HepG2 (cell line): ENCODE data around the gene GPR26. TPM values are rescaled to one million over a fixed set of nuclear protein-coding genes. Genes with fewer than 3 reads are reported as not detected.

ENCODE experiments used
- ATAC-seq: fragments of 200-7000 bp; cut with Tn5 transposase; 3 replicates; pipeline ENCODE4 v1.9.1; 2020; ENCODE audit warnings: mild to moderate bottlenecking, moderate library complexity
- BruUV-seq: library from RNA; stranded (reverse); fragments of 400-500 nt; replicated peaks from 2 replicates; lab custom pipeline; 2021; lab: Mats Ljungman, UMichigan
- CTCF ChIA-PET: fragments of 300-600 bp; formaldehyde crosslinking; extraction: SDS; loops from one replicate; lab custom pipeline; 2021; ENCODE audit warnings: low total read pairs, inconsistent platforms, low intra/inter-chr PET ratio; lab: Yijun Ruan, JAX
- POLR2A ChIA-PET: fragments of 350-600 bp; sonication (Branson Sonifier 250); formaldehyde crosslinking; loops from one replicate; lab custom pipeline; 2020; ENCODE audit warnings: antibody characterized with exemption, inconsistent platforms; lab: Yijun Ruan, JAX
- DNase-seq: peaks from one replicate; pipeline ENCODE4 v3.0.0-alpha.2; 2015; ENCODE audit warnings: low spot score
- FAIRE-seq: peaks from 3 replicates; lab custom pipeline; 2011; peaks lifted over from hg19 to GRCh38; lab: Jason Lieb, UNC
- H2AFZ ChIP-seq: one replicate; pipeline ENCODE4 v1.6.1; 2011; ENCODE audit warnings: low read length, inconsistent platforms
- H3K27ac ChIP-seq: fragments of 300-600 bp; 3 replicates; pipeline ENCODE4 v1.8.0; 2011; ENCODE audit warnings: mixed run types, mild to moderate bottlenecking, mixed read lengths, low read length, inconsistent platforms; ENCODE audit not compliant: insufficient read depth; ENCODE audit errors: extremely low read length
- H3K27me3 ChIP-seq, 2 experiments: fragments of 200-600 bp in 1 of 2; 2 replicates in 1 of 2; 3 replicates in 1 of 2; pipeline versions ENCODE4 v1.6.0 to v1.8.0; 2011; ENCODE audit warnings: low read length in 2 of 2, mild to moderate bottlenecking in 2 of 2, moderate library complexity in 2 of 2, inconsistent platforms in 1 of 2; ENCODE audit not compliant: insufficient read depth in 2 of 2, control insufficient read depth in 1 of 2
- H3K36me3 ChIP-seq, 2 experiments: fragments of 200-600 bp in 1 of 2; replicated peaks in 1 of 2; 2 replicates in 1 of 2; 3 replicates in 1 of 2; pipeline versions ENCODE4 v1.5.1 to v1.8.0; 2011; ENCODE audit warnings: low read length in 2 of 2, inconsistent platforms in 1 of 2; ENCODE audit not compliant: insufficient read depth in 2 of 2, control insufficient read depth in 1 of 2
- H3K4me1 ChIP-seq: 2 replicates; pipeline ENCODE4 v1.5.1; 2012; ENCODE audit warnings: low read length, inconsistent platforms; ENCODE audit not compliant: insufficient read depth
- H3K4me2 ChIP-seq: 2 replicates; pipeline ENCODE4 v1.6.0; 2011; ENCODE audit warnings: low read depth, low read length, inconsistent platforms
- H3K4me3 ChIP-seq, 3 experiments: fragments of 200-600 bp in 1 of 3; sonication (generic), shearing (Covaris generic) in 1 of 3; replicated peaks in 1 of 3; 2 replicates each; pipeline ENCODE4 v1.5.1; 2011 to 2016; ENCODE audit warnings: low read length in 3 of 3, inconsistent platforms in 2 of 3, low read depth in 2 of 3, mild to moderate bottlenecking in 2 of 3, control low read depth in 1 of 3, mixed read lengths in 1 of 3; ENCODE audit not compliant: insufficient read depth in 1 of 3
- H3K79me2 ChIP-seq: one replicate; pipeline ENCODE4 v1.6.1; 2011; ENCODE audit warnings: low read length, inconsistent platforms; ENCODE audit not compliant: insufficient read depth
- H3K9ac ChIP-seq: 2 replicates; pipeline ENCODE4 v1.6.0; 2011; ENCODE audit warnings: mild to moderate bottlenecking, low read depth, low read length, inconsistent platforms; ENCODE audit not compliant: insufficient read depth
- H3K9me3 ChIP-seq: 2 replicates; pipeline ENCODE4 v1.5.1; 2012; ENCODE audit warnings: mild to moderate bottlenecking, low read length
- H4K20me1 ChIP-seq: 2 replicates; pipeline ENCODE4 v1.6.0; 2011; ENCODE audit warnings: inconsistent platforms, mild to moderate bottlenecking, low read length, moderate library complexity; ENCODE audit not compliant: insufficient read depth
- CHD2 ChIP-seq: IDR thresholded peaks from 2 replicates; pipeline ENCODE4 v1.6.1; 2011; ENCODE audit warnings: low read depth, low read length, improper control_type of control experiment
- CHD4 ChIP-seq: fragments of 200-600 bp; sonication (generic); IDR thresholded peaks from 2 replicates; pipeline ENCODE4 v1.7.0; 2017; ENCODE audit warnings: mild to moderate bottlenecking, low read length, borderline replicate concordance
- GABPB1 ChIP-seq: IDR thresholded peaks from 2 replicates; pipeline ENCODE4 v1.6.1; 2016; ENCODE audit warnings: mild to moderate bottlenecking, missing genetic modification reagents, moderate library complexity, missing compliant biosample characterization
- GFI1 ChIP-seq: sonication (generic); formaldehyde crosslinking; IDR thresholded peaks from 2 replicates; pipeline ENCODE4 v1.5.0; 2020; ENCODE audit warnings: missing genetic modification reagents, mild to moderate bottlenecking, borderline replicate concordance
- KIAA2018 ChIP-seq: sonication (generic); formaldehyde crosslinking; IDR thresholded peaks from 2 replicates; pipeline ENCODE4 v1.5.0; 2020; ENCODE audit warnings: mild to moderate bottlenecking, missing genetic modification reagents, borderline replicate concordance
- KLF9 ChIP-seq: IDR thresholded peaks from 2 replicates; pipeline ENCODE4 v1.6.1; 2016; ENCODE audit warnings: low read depth
- MYPOP ChIP-seq: sonication (generic); formaldehyde crosslinking; IDR thresholded peaks from 2 replicates; pipeline ENCODE4 v1.8.1; 2023; ENCODE audit warnings: mild to moderate bottlenecking, moderate library complexity, missing genetic modification reagents
- RCOR2 ChIP-seq: IDR thresholded peaks from 2 replicates; pipeline ENCODE4 v1.6.1; 2016; ENCODE audit warnings: missing biosample characterization, missing genetic modification reagents
- RFXAP ChIP-seq: sonication (generic); formaldehyde crosslinking; IDR thresholded peaks from 2 replicates; pipeline ENCODE4 v1.4.0; 2020; ENCODE audit warnings: missing genetic modification reagents, borderline replicate concordance
- TBX3 ChIP-seq: fragments of 450-650 bp; IDR thresholded peaks from 2 replicates; pipeline ENCODE4 v1.6.1; 2017; ENCODE audit warnings: antibody characterized with exemption, mild to moderate bottlenecking, inconsistent platforms, borderline replicate concordance
- TP53 ChIP-seq: sonication (generic); formaldehyde crosslinking; conservative IDR thresholded peaks from 2 replicates; pipeline ENCODE4 v1.4.0; 2020; ENCODE audit warnings: missing genetic modification reagents
- YY1 ChIP-seq: IDR thresholded peaks from 2 replicates; pipeline ENCODE4 v1.6.1; 2011; ENCODE audit warnings: low read length, low read depth, moderate library complexity, mild to moderate bottlenecking; ENCODE audit not compliant: insufficient read depth, insufficient replicate concordance
- ZNF143 ChIP-seq: sonication (generic); formaldehyde crosslinking; IDR thresholded peaks from 2 replicates; pipeline ENCODE4 v1.4.0; 2020; ENCODE audit warnings: missing genetic modification reagents
- ZNF468 ChIP-seq: sonication (generic); formaldehyde crosslinking; IDR thresholded peaks from 2 replicates; pipeline ENCODE4 v1.8.0; 2022; ENCODE audit warnings: mild to moderate bottlenecking, moderate library complexity, missing genetic modification reagents
- ZNF563 ChIP-seq: sonication (generic); formaldehyde crosslinking; IDR thresholded peaks from 2 replicates; pipeline ENCODE4 v1.8.0; 2022; ENCODE audit warnings: mild to moderate bottlenecking, moderate library complexity, missing genetic modification reagents
- ZSCAN25 ChIP-seq: sonication (generic); formaldehyde crosslinking; IDR thresholded peaks from 2 replicates; pipeline ENCODE4 v1.8.0; 2022; ENCODE audit warnings: mild to moderate bottlenecking, missing genetic modification reagents
- WGBS: methylation state at CpG from one replicate; pipeline ENCODE4 v1.1.6; 2017; ENCODE audit warnings: low lambda C conversion rate; 5-methylcytosine and 5-hydroxymethylcytosine counted together
- in situ Hi-C: cut with HindIII; loops from 2 replicates; pipeline ENCODE4 v1.10.0; 2017; ENCODE audit warnings: low pct_unique_long_range_greater_than_20kb; ENCODE audit not compliant: extremely low pct_ligation_motif_present
- intact Hi-C: fragments of 100-400 bp; cut with micrococcal nuclease; formaldehyde crosslinking; loops from one replicate; pipeline ENCODE4 v1.10.0; 2022; ENCODE audit not compliant: unreplicated experiment
- polyA plus RNA-seq, 8 experiments: library from polyadenylated mRNA; depleted of rRNA in 3 of 8; stranded (reverse) in 7 of 8; unstranded in 1 of 8; fragments of >200 nt; fragmentation: Illumina TruSeq in 4 of 8; extraction: Trizol in 4 of 8; gene quantifications; 2 replicates each; pipeline versions ENCODE4 v1.2.1 to v1.2.3, GENCODE V29; 2011 to 2016; ENCODE audit warnings: low read depth in 4 of 8, missing spikeins in 1 of 8, mixed read lengths in 1 of 8; ENCODE audit not compliant: insufficient read depth in 1 of 8
- total RNA-seq, 5 experiments: library from RNA; depleted of rRNA; stranded (reverse); fragments of >200 nt; fragmentation: Illumina TruSeq; extraction: Trizol; gene quantifications; 2 replicates each; pipeline ENCODE4 v1.2.3, GENCODE V29; 2016; ENCODE audit warnings: low read depth in 1 of 5

The GPR26 gene
- total and polyA plus RNA-seq, 2 of the 13 experiments (the other 11 are each of a cell fraction or from before 2014, with no cell fraction given) = not detected

- Histone ChIP-seq H2AFZ (no peak overlapping the region), H3K4me1 (no peaks in the 10 kb centered on the region), H3K27ac (no peak overlapping the region), H3K4me3 (no peak overlapping the region), H4K20me1 (no peaks in the 10 kb centered on the region), H3K36me3 (no peaks in the 10 kb centered on the region), H3K27me3 (peaks cover 0 to 8% of the 10 kb centered on the region in 2 experiments; a peak in 1 of 5 replicates), H3K79me2 (no peaks in the 10 kb centered on the region), H3K4me2 (no peak overlapping the region), H3K9me3 (no peaks in the 10 kb centered on the region), H3K9ac (no peak overlapping the region)
- in situ Hi-C loops = no loop called here
- DNase-seq (no peak), FAIRE-seq (no peak), ATAC-seq (no peak)
- CTCF ChIA-PET = no interaction called here
- intact Hi-C loops = no loop called here
- BruUV-seq = no TSS peak
- 2% methylated on average over 6 of the region's 9 CpGs for WGBS
- POLR2A ChIA-PET = no interaction called here
- no peak for TF ChIP-seq KIAA2018
- no peak for TF ChIP-seq TP53 (CRISPR knock-in tag)
- TF ChIP-seq KLF9 (CRISPR knock-in tag) = no peak
- no peak for TF ChIP-seq ZSCAN25
- TF ChIP-seq MYPOP (CRISPR knock-in tag) = no peak
- no peak for TF ChIP-seq ZNF143
- TF ChIP-seq TBX3 = no peak
- no peak for TF ChIP-seq GABPB1 (CRISPR knock-in tag)
- TF ChIP-seq RCOR2 (CRISPR knock-in tag) = no peak
- no peak for TF ChIP-seq GFI1
- no peak for TF ChIP-seq CHD4
- TF ChIP-seq ZNF468 (CRISPR knock-in tag) = no peak
- no peak for TF ChIP-seq CHD2
- no peak for TF ChIP-seq ZNF563 (CRISPR knock-in tag)
- no peak for TF ChIP-seq YY1
- TF ChIP-seq RFXAP (CRISPR knock-in tag) = no peak
These were observed 55.4 kb downstream of the GPR26 start for GRCh38 chr10:123721441-123722049.
